HG02763 (cell line): ENCODE results near the gene TMEM41A.
"Not testable (repeated sequence)": the region's sequence is repeated elsewhere in the genome, so short reads cannot be mapped to it uniquely, and the experiment has no call there.

Experiments used
- ATAC-seq: cut with Tn5 transposase; IDR thresholded peaks from one replicate; pipeline ENCODE4 v1.9.1; 2021; ENCODE audit warnings: mild to moderate bottlenecking, moderate library complexity; ENCODE audit not compliant: unreplicated experiment

TMEM41A gene

DNA sequence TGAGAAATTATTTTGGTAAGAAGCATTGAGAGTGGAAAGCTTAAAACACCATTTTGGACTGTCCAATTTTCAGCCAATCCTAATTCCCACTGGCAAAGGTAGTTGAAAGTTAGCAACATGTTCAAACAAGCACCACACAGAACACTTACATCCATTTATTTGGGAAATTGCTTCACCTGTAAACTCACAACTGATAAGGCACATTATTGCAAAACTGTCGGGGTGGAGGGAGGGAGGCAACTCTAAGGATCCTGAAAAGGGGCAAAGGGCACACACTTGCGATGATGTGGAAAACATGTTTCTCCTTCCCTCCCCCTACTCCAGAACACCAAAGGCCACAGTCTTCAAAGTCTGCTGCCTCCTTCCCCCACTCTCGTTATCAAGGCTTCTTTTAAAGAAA, 9.4 kb downstream of the TMEM41A start:
- ATAC-seq: no peak

- ATAC-seq: no peak
These were observed 10.4 kb downstream of the TMEM41A start for GRCh38 chr3:185488465-185488864.

DNA sequence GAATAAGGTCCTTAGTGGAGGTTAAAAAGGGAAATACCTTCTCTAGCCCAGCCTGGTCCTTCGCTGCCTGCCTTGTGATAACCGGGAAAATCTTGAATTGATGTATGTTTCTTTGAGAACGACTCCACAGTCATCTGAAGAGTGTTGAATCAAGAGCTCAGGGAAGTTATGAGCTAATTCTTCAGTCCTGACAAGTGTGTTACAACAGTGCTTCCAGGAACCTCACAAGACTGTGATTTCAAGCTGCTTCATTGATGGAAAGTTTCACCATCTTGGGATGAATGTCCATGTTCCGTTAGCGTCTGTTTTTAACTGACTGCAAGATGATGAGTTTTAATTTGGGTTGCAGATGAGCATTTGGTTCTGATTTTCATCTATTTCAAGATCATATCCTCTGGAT, 12.4 kb downstream of the TMEM41A start:
- no peak for ATAC-seq

- ATAC-seq: no peak
These were observed 14.5 kb downstream of the TMEM41A start for GRCh38 chr3:185484296-185484695.

DNA sequence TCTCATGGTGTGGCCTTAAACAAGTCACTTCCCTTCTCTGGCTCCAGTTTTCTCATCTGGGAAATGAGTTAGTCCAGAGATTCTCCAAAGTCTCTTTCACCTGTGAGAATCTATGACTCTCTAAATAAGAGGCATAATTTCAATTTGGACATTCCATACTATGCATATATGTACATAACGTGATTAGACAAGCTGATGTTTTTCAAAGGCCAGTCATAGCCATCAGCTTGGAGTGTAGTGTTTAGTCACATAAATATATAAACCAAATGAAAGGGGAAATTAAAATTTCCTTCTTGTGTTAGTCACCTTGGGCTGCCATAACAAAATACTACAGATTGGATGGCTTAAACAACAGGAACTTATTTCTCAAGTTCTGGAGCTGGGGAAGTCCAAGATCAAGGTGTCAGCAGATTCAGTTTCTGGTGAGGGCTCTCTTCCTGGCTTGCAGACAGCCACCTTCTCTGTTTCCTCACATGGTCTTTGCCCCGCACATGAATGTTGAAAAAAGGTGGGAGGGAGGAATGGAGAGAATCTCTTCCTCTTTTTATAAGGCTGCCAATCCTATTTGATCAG, 19.4 kb downstream of the TMEM41A start:
- no peak for ATAC-seq

DNA sequence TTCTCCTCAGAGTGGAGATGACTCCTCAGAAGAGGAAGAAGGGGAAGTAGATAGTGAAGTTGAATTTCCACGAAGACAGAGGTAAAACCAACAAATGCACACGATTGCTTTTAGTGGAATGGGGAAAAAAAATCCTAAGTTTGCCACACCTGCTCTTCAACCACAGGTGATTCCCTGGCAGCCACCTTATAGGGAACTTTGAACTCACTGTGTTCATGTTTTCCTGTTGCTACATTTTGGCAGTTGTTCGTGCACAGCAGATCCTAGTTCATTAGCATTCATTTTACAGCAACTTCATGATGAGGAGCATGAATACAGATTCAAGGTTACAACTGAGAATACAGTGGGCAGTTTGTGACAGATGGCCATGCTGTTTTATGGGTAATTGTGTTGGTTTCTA, 21.5 kb downstream of the TMEM41A start:
- ATAC-seq: no peak

- not testable (repeated sequence) for ATAC-seq
These were observed 23.9 kb downstream of the TMEM41A start for GRCh38 chr3:185474922-185475321.

GRCh38 chr3:185473290-185473815, 25.5 kb downstream of the TMEM41A start:
- no peak for ATAC-seq

GRCh38 chr3:185470323-185470722, 28.5 kb downstream of the TMEM41A start:
- ATAC-seq: no peak

- ATAC-seq: no peak
These were observed 29.3 kb downstream of the TMEM41A start for GRCh38 chr3:185469542-185469941.

DNA sequence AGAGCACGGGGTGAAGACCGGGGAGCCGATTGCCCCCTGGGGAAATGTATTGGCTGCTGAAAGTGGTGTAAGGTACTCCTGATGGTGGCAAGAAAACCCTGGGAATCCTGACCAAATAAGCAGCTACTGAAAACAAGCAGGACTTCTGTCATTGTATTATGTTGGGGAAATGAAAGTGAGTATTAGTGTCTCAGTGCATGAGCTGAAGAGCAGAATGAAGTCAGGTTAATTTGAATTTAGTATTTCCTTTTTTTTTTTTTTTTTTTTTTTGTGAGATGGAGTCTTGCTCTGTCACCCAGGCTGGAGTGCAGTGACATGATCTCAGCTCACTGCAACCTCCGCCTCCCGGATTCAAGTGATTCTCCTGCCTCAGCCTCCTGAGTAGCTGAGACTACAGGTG, 32.7 kb downstream of the TMEM41A start:
- not testable (repeated sequence) for ATAC-seq

DNA sequence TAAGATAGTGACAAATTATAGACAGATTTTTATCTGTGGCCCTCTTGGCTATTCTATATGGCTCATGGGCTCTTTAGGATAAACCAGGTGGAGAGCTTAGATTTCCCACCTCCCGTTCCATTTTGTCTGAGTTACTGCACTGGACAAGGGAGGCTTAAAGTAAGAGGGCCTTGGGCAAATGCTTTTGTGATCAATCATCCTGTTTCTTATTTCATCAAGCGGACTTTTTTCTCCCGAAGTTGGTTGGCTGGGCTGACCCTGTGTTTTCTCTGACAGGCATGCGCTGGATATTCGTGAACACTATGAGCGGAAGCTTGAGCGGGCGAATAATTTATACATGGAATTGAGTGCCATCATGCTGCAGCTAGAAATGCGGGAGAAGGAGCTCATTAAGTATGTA, 33.4 kb downstream of the TMEM41A start:
- no peak for ATAC-seq

DNA sequence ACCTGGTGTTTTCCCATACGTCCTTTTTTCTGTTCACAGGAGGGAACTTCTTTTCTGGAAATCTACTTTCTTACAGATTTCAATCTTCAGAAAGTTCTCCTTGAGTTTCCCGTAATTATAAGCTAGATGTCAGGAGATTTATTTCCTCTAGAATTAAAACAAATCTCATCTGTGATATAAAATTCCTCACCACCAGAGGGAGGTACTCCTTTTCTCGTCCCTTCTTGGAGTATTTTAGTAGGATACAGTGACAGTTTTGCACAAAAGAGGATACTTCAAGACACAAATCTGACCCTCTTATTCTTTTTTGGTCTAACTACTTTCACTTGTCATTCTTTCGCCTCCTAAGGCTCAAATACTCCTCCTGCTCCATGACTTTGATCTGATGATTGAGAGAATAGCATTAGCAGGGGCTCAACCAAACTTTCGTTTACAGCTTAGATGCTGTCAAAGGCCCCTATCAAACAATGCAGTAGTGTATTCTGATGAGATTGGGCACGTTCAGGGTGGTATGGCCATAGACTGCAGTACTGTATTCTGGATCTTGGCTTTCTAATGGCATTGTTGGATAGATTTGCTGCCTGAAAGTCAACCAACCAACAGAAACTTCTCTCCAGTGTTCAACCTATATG, 38.0 kb downstream of the TMEM41A start:
- ATAC-seq: no peak

GRCh38 chr3:185460309-185460708, 38.5 kb downstream of the TMEM41A start:
- ATAC-seq: no peak

DNA sequence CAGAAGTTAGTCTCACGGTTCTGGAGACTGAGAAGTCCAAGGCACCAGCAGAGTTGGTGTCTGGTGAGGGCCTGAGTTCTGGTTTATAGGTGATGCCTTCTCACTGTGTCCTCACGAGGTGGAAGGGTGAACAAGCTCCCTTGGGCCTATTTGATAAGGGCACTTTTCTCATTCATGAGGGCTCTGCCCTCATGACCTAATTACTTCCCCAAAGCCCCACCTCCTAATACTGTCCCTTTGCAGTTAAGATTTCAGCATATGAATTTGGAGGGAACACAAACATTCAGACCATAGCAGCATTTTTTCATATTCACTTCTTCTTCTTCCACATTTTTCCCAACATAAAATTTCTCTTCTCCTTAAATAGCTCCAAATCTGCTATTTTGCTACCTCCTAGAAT, 41.5 kb downstream of the TMEM41A start:
- no peak for ATAC-seq

GRCh38 chr3:185451432-185451831, 47.4 kb downstream of the TMEM41A start:
- ATAC-seq: not testable (repeated sequence)

- ATAC-seq: no peak
These were observed 50.7 kb downstream of the TMEM41A start for GRCh38 chr3:185448107-185448506.

DNA sequence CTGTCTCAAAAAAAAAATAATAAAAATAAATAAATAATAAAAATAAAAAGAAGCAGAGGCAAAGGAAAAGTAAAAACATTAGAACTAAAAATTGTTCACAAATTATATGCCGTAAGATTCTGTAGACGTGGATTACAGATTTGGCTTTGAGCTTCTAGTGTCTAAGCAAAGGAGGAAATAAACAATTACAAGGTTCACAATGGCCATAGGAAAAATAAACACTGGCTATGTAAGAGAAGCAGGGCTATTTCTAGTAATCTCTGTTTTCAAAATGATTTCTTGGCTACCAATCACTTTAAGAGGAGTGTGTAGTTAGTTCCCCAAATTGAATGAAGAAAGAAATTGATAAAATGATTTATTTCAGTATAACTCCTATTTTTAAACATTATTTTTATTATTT, 54.5 kb downstream of the TMEM41A start:
- no peak for ATAC-seq

DNA sequence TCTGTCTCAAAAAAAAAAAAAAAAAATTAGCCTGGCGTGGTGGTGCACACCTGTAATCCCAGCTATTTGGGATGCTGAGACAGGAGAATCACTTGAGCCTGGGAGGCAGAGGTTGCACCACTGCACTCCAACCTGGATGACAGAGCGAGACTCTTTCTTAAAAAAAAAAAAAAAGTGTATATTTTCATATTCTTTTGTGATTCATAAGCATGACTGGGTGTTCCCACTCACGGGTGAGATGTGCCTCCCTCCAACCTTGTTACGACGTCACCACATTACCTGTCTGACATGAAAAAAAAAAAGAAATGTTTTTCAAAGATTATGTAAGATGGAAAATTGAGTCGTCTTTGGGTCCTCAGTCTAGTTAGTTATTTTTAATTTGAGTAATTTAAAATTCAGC, 56.8 kb downstream of the TMEM41A start:
- no peak for ATAC-seq

- ATAC-seq: no peak
These were observed 58.9 kb downstream of the TMEM41A start for GRCh38 chr3:185439745-185440466.
